Hepatocyte (in vitro differentiated cells): ENCODE data around the gene CIDEA.

ENCODE experiments used
- CTCF ChIP-seq: fragments of 200-600 bp; sonication (generic); IDR thresholded peaks from 2 replicates; pipeline ENCODE4 v1.5.1; 2016; ENCODE audit warnings: antibody characterized with exemption, mild to moderate bottlenecking; ENCODE audit not compliant: poor library complexity
- EZH2 ChIP-seq: fragments of 200-600 bp; sonication (generic); IDR thresholded peaks from 2 replicates; pipeline ENCODE4 v1.6.1; 2016; ENCODE audit warnings: antibody characterized with exemption, mild to moderate bottlenecking, borderline replicate concordance

GRCh38 chr18:12253027-12253426, 1.1 kb upstream of the CIDEA start:
- TF ChIP-seq CTCF (no peak), EZH2 (no peak)
